ENCODE data around the gene NUP93. TPM values are rescaled to one million over a fixed set of nuclear protein-coding genes. Genes with fewer than 3 reads are reported as not detected.

The NUP93 gene
- polyA plus RNA-seq, 1 donor (not counting 4 experiments of a cell fraction or from before 2014, with no cell fraction given), result 74.1 TPM

DNA sequence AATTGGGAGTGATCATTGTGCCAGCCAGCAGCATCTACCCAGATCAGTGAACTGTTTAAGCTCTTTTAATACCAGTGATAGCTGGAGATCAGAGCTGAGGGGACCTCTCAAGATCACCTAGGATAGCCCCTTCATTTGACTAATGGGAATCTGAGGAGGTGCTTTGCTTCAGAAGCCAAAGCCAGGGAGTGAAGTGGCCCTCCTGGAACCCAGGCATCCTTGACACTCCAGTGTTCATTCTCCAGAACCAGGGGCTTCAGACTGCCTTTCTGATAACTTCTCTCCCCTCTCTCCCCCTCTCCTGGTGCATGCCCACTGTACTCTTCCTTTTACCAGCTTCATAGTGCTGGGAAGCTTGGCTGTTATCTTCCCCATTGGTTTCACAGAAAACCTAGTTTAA, 87.1 kb downstream of the NUP93 start:
- peaks cover 23% of the 10 kb centered on the region for H3K4me1 ChIP-seq (ENCODE audit: control insufficient read depth, extremely low read depth, insufficient read depth, low read length)
- dilution Hi-C loops (cut with MboI; ENCODE audit: extremely low pct_ligation_motif_present, low sequenced_read_pairs), result no loop called here

GRCh38 chr16:56817938-56818337, 88.0 kb downstream of the NUP93 start:
- TF ChIP-seq EZH2 (IDR thresholded peaks at IDR 0.05; ENCODE audit: low read length) (no peak), CTCF (optimal IDR thresholded peaks at IDR 0.05 in 1 of 3, IDR thresholded peaks at IDR 0.05 in 1 of 3, conservative IDR thresholded peaks at IDR 0.05 in 1 of 3; ENCODE audit: extremely low read depth in 1 of 3, insufficient read depth in 2 of 3, low read length in 3 of 3) (no peak)
- Histone ChIP-seq H3K4me1 (ENCODE audit: control insufficient read depth, extremely low read depth, insufficient read depth, low read length) (peaks cover 14% of the 10 kb centered on the region), H3K4me2 (ENCODE audit: control insufficient read depth, extremely low read depth, insufficient read depth, low read depth, low read length) (no peak overlapping the region), H3K79me2 (ENCODE audit: control insufficient read depth, insufficient read depth, low read length) (peaks cover 2% of the 10 kb centered on the region), H3K27me3 (ENCODE audit: control insufficient read depth, extremely low read depth, insufficient read depth, low read length) (no peaks in the 10 kb centered on the region), H3K27ac (ENCODE audit: control insufficient read depth, insufficient read depth, low read length) (no peak overlapping the region), H3K4me3 (ENCODE audit: control insufficient read depth in 2 of 3, extremely low read depth in 1 of 3, insufficient read depth in 2 of 3, low read depth in 1 of 3, low read length in 3 of 3) (no peak overlapping the region), H3K9me3 (ENCODE audit: control insufficient read depth, low read depth, low read length) (no peaks in the 10 kb centered on the region), H3K9me1 (ENCODE audit: control insufficient read depth, extremely low read depth, insufficient read depth, low read length) (peaks cover 4% of the 10 kb centered on the region), H3K36me3 (ENCODE audit: control insufficient read depth in 2 of 2, extremely low read depth in 1 of 2, insufficient read depth in 2 of 2, low read length in 2 of 2) (peaks cover 8 to 9% of the 10 kb centered on the region in 2 experiments), H3K9ac (ENCODE audit: control insufficient read depth, extremely low read depth, insufficient read depth, low read length) (no peak overlapping the region), H4K20me1 (ENCODE audit: control insufficient read depth, extremely low read depth, insufficient read depth, low read length) (no peaks in the 10 kb centered on the region), H2AFZ (ENCODE audit: control insufficient read depth, low read length) (no peak overlapping the region)
- dilution Hi-C loops (cut with MboI; ENCODE audit: extremely low pct_ligation_motif_present, low sequenced_read_pairs), result no loop called here
- FAIRE-seq, result no peak
- DNase-seq (ENCODE audit: low read depth, low spot score), result no peak

More for the DNA sequence above, 87.1 kb downstream of the NUP93 start:
- DNase-seq (ENCODE audit: low read depth, low spot score), result no peak
- no peak overlapping the region for H3K27ac ChIP-seq (ENCODE audit: control insufficient read depth, insufficient read depth, low read length)
- peaks cover 4% of the 10 kb centered on the region for H3K9me1 ChIP-seq (ENCODE audit: control insufficient read depth, extremely low read depth, insufficient read depth, low read length)
- H3K36me3 ChIP-seq (ENCODE audit: control insufficient read depth in 2 of 2, extremely low read depth in 1 of 2, insufficient read depth in 2 of 2, low read length in 2 of 2), result peaks cover 7 to 8% of the 10 kb centered on the region in 2 experiments
- H3K9ac ChIP-seq (ENCODE audit: control insufficient read depth, extremely low read depth, insufficient read depth, low read length), result no peak overlapping the region
- no peak overlapping the region for H3K4me2 ChIP-seq (ENCODE audit: control insufficient read depth, extremely low read depth, insufficient read depth, low read depth, low read length)
- no peaks in the 10 kb centered on the region for H4K20me1 ChIP-seq (ENCODE audit: control insufficient read depth, extremely low read depth, insufficient read depth, low read length)
- no peaks in the 10 kb centered on the region for H3K9me3 ChIP-seq (ENCODE audit: control insufficient read depth, low read depth, low read length)
- no peak for FAIRE-seq
- H3K4me3 ChIP-seq (ENCODE audit: control insufficient read depth in 2 of 3, extremely low read depth in 1 of 3, insufficient read depth in 2 of 3, low read depth in 1 of 3, low read length in 3 of 3), result no peak overlapping the region
- H3K79me2 ChIP-seq (ENCODE audit: control insufficient read depth, insufficient read depth, low read length), result peaks cover 2% of the 10 kb centered on the region
- no peaks in the 10 kb centered on the region for H3K27me3 ChIP-seq (ENCODE audit: control insufficient read depth, extremely low read depth, insufficient read depth, low read length)
- no peak overlapping the region for H2AFZ ChIP-seq (ENCODE audit: control insufficient read depth, low read length)
- no peak for TF ChIP-seq EZH2 (IDR thresholded peaks at IDR 0.05; ENCODE audit: low read length)
- no peak for TF ChIP-seq CTCF (optimal IDR thresholded peaks at IDR 0.05 in 1 of 3, IDR thresholded peaks at IDR 0.05 in 1 of 3, conservative IDR thresholded peaks at IDR 0.05 in 1 of 3; ENCODE audit: extremely low read depth in 1 of 3, insufficient read depth in 2 of 3, low read length in 3 of 3)

All from keratinocyte (primary cell).